Uterus (tissue), 4 donors: ENCODE data around the gene SPTLC3. TPM values are rescaled to one million over a fixed set of nuclear protein-coding genes. Genes with fewer than 3 reads are reported as not detected.

ENCODE experiments used
- DNase-seq, 2 donors: peaks; one replicate each; pipeline ENCODE4 v3.0.0-alpha.2; 2019 to 2020
- H3K27ac ChIP-seq, 2 donors: fragments of 200-600 bp; sonication (generic); 1 replicate in 1 of 2; 2 replicates in 1 of 2; pipeline ENCODE4 v1.5.1; 2016 to 2018
- H3K27me3 ChIP-seq, 2 donors: fragments of 200-600 bp; sonication (generic); one replicate each; pipeline ENCODE4 v1.5.1; 2018 to 2019; ENCODE audit warnings: control low read depth in 1 of 2
- H3K36me3 ChIP-seq, 2 donors: fragments of 200-600 bp; sonication (generic); one replicate each; pipeline ENCODE4 v1.5.1; 2019; ENCODE audit warnings: control low read depth in 1 of 2
- H3K4me1 ChIP-seq, 2 donors: fragments of 200-600 bp; sonication (generic); one replicate each; pipeline ENCODE4 v1.5.1; 2018 to 2019; ENCODE audit warnings: control low read depth in 1 of 2
- H3K4me3 ChIP-seq, 2 donors: fragments of 200-600 bp; sonication (generic); 1 replicate in 1 of 2; 2 replicates in 1 of 2; pipeline ENCODE4 v1.5.1; 2018 to 2019; ENCODE audit warnings: mild to moderate bottlenecking in 1 of 2
- H3K9me3 ChIP-seq, 2 donors: fragments of 200-600 bp; sonication (generic); one replicate each; pipeline ENCODE4 v1.5.1; 2019; ENCODE audit warnings: control low read depth in 1 of 2
- CTCF ChIP-seq, 4 experiments: fragments of 200-600 bp in 2 of 4; fragments of 450-650 bp in 2 of 4; sonication (generic) in 2 of 4; IDR thresholded peaks; one replicate each; pipeline ENCODE4 v1.5.1; 2016 to 2019; ENCODE audit warnings: antibody characterized with exemption in 4 of 4, mild to moderate bottlenecking in 2 of 4, moderate library complexity in 1 of 4
- POLR2A ChIP-seq, 2 donors: fragments of 450-650 bp; IDR thresholded peaks; one replicate each; pipeline ENCODE4 v1.6.1; 2016; ENCODE audit warnings: antibody characterized with exemption in 2 of 2, mild to moderate bottlenecking in 1 of 2, moderate library complexity in 1 of 2
- intact Hi-C: fragments of 100-400 bp; cut with DNase I; formaldehyde crosslinking; loops from one replicate; pipeline ENCODE4 v1.15.1; 2023; ENCODE audit warnings: low total_unique reads
- total RNA-seq, 4 donors: library from RNA; depleted of rRNA in 3 of 4; stranded (reverse); fragments of >200 nt in 3 of 4; gene quantifications; one replicate each; pipeline versions ENCODE4 v1.1.0 to v1.2.4, GENCODE V29; 2014 to 2023
- donor health status: DM: yes; HTN: yes; CAD: no.

The SPTLC3 gene
- total RNA-seq, 4 donors from 2014 or later = 0.51 to 23.9 (median 4.5) TPM

- Histone ChIP-seq H3K27me3 (no peaks in the 10 kb centered on the region), H3K9me3 (no peaks in the 10 kb centered on the region), H3K4me3 (no peak overlapping the region), H3K36me3 (no peaks in the 10 kb centered on the region), H3K27ac (no peak overlapping the region), H3K4me1 (no peaks in the 10 kb centered on the region)
- DNase-seq = no peak
- intact Hi-C loops = no loop called here
- TF ChIP-seq CTCF (IDR thresholded peaks at IDR 0.05) (peak; percentile 61 to 82 (median 66)), POLR2A (IDR thresholded peaks at IDR 0.05) (no peak)
These were observed 97.2 kb downstream of the SPTLC3 start for GRCh38 chr20:13105864-13106457.

GRCh38 chr20:13109658-13110057 lies 100.9 kb downstream of the SPTLC3 start:
- Histone ChIP-seq H3K27me3 (no peaks in the 10 kb centered on the region), H3K27ac (no peak overlapping the region), H3K4me3 (no peak overlapping the region), H3K36me3 (no peaks in the 10 kb centered on the region), H3K4me1 (no peaks in the 10 kb centered on the region), H3K9me3 (no peaks in the 10 kb centered on the region)
- TF ChIP-seq POLR2A (IDR thresholded peaks at IDR 0.05) (no peak), CTCF (IDR thresholded peaks at IDR 0.05) (no peak)
- intact Hi-C loops = no loop called here
- no peak for DNase-seq

- no peak overlapping the region for H3K27ac ChIP-seq
- H3K36me3 ChIP-seq = no peaks in the 10 kb centered on the region
- intact Hi-C loops = no loop called here
- no peaks in the 10 kb centered on the region for H3K9me3 ChIP-seq
- H3K4me1 ChIP-seq = no peaks in the 10 kb centered on the region
- H3K4me3 ChIP-seq = no peak overlapping the region
- TF ChIP-seq CTCF (IDR thresholded peaks at IDR 0.05) = no peak
- no peak for TF ChIP-seq POLR2A (IDR thresholded peaks at IDR 0.05)
- no peaks in the 10 kb centered on the region for H3K27me3 ChIP-seq
- no peak for DNase-seq
These were observed 102.0 kb downstream of the SPTLC3 start for GRCh38 chr20:13110796-13111195.

GRCh38 chr20:13111249-13111911 lies 102.6 kb downstream of the SPTLC3 start:
- intact Hi-C loops = no loop called here
- no peak for DNase-seq
- Histone ChIP-seq H3K27me3 (no peaks in the 10 kb centered on the region), H3K36me3 (no peaks in the 10 kb centered on the region), H3K4me3 (no peak overlapping the region), H3K4me1 (no peaks in the 10 kb centered on the region), H3K9me3 (no peaks in the 10 kb centered on the region), H3K27ac (no peak overlapping the region)
- TF ChIP-seq POLR2A (IDR thresholded peaks at IDR 0.05) (no peak), CTCF (IDR thresholded peaks at IDR 0.05) (no peak)

- Histone ChIP-seq H3K27ac (no peak overlapping the region), H3K36me3 (no peaks in the 10 kb centered on the region), H3K4me3 (no peak overlapping the region), H3K4me1 (no peaks in the 10 kb centered on the region), H3K9me3 (no peaks in the 10 kb centered on the region), H3K27me3 (no peaks in the 10 kb centered on the region)
- intact Hi-C loops = no loop called here
- TF ChIP-seq CTCF (IDR thresholded peaks at IDR 0.05) = no peak
- TF ChIP-seq POLR2A (IDR thresholded peaks at IDR 0.05) = no peak
- no peak for DNase-seq
These were observed 105.0 kb downstream of the SPTLC3 start for GRCh38 chr20:13113731-13114130.
